ENCODE results near the gene TMEM140. TPM values are rescaled to one million over a fixed set of nuclear protein-coding genes. Genes with fewer than 3 reads are reported as not detected.

TMEM140 gene
- total and polyA plus RNA-seq, 9 of the 15 experiments (the other 6 are each of a cell fraction or from before 2014, with no cell fraction given): 0.03 to 0.82 (median 0.23) TPM

- TF ChIP-seq ATF3 (IDR thresholded peaks at IDR 0.05) (no peak), ATF3 (CRISPR knock-in tag; conservative IDR thresholded peaks at IDR 0.05) (no peak), ZFP36 (IDR thresholded peaks at IDR 0.05; ENCODE audit: low read depth, low read length, partially characterized antibody) (no peak), CUX1 (CRISPR knock-in tag; IDR thresholded peaks at IDR 0.05) (no peak), NCOR1 (IDR thresholded peaks at IDR 0.05) (no peak), SMARCE1 (IDR thresholded peaks at IDR 0.05) (peak; percentile 48; the same call in 1 of the 2 replicates), ZNF277 (CRISPR knock-in tag; IDR thresholded peaks at IDR 0.05; ENCODE audit: borderline replicate concordance) (no peak), EHMT2 (IDR thresholded peaks at IDR 0.05) (no peak), RBM14 (IDR thresholded peaks at IDR 0.05; ENCODE audit: borderline replicate concordance, insufficient read depth, low read depth, low read length) (no peak), BCL6 (CRISPR knock-in tag; IDR thresholded peaks at IDR 0.05) (no peak), CEBPG (CRISPR knock-in tag; IDR thresholded peaks at IDR 0.05) (peak; percentile 23; the same call in 1 of the 2 replicates), CEBPG (tag; conservative IDR thresholded peaks at IDR 0.05 in 1 of 2, IDR thresholded peaks at IDR 0.05 in 1 of 2) (no peak), RB1 (IDR thresholded peaks at IDR 0.05; ENCODE audit: low read depth) (peak; percentile 85), ZNF224 (CRISPR knock-in tag; IDR thresholded peaks at IDR 0.05) (no peak), BMI1 (IDR thresholded peaks at IDR 0.05; ENCODE audit: low read length) (no peak), NFYB (IDR thresholded peaks at IDR 0.05; ENCODE audit: extremely low read depth, insufficient read length) (no peak), ATF1 (CRISPR knock-in tag; IDR thresholded peaks at IDR 0.05) (0 out of 2 replicates have a peak, but pooled peaks have one; percentile 41), ATF1 (tag; IDR thresholded peaks at IDR 0.05) (peak; percentile 79), L3MBTL2 (IDR thresholded peaks at IDR 0.05) (no peak), ZNF584 (CRISPR knock-in tag; IDR thresholded peaks at IDR 0.05; ENCODE audit: low read depth) (no peak), MCM3 (IDR thresholded peaks at IDR 0.05) (no peak), MXI1 (IDR thresholded peaks at IDR 0.05; ENCODE audit: low read depth, low read length) (no peak), ZNF644 (tag; IDR thresholded peaks at IDR 0.05; ENCODE audit: low read depth) (no peak), CXXC5 (CRISPR knock-in tag; IDR thresholded peaks at IDR 0.05) (peak; percentile 78; the same call in 1 of the 2 replicates)
Measured at GRCh38 chr7:135211179-135211945, 63.5 kb downstream of the TMEM140 start, which contains the start of gene WDR91 (continued).

Measured in K562 (cell line).